Activated CD4-positive, alpha-beta T cell treated with anti-CD3 and anti-CD28 coated beads for 36 hours (primary cell): ENCODE measurements around the gene THSD4. TPM values are rescaled to one million over a fixed set of nuclear protein-coding genes. Genes with fewer than 3 reads are reported as not detected.

Experiments
- ATAC-seq: fragments of 200-7000 bp; cut with Tn5 transposase; one replicate; pipeline ENCODE4 v1.10.0; 2021; ENCODE audit warnings: mild to moderate bottlenecking, moderate library complexity
- CTCF ChIA-PET: fragments of 350-600 bp; sonication (Branson Sonifier 250); formaldehyde crosslinking; loops from one replicate; lab custom pipeline; 2021; ENCODE audit warnings: antibody characterized with exemption; lab: Charles Lee
- POLR2A ChIA-PET: fragments of 350-600 bp; sonication (Branson Sonifier 250); formaldehyde crosslinking; loops from one replicate; lab custom pipeline; 2021; ENCODE audit warnings: antibody characterized with exemption, inconsistent platforms; lab: Charles Lee
- DNase-seq: peaks from one replicate; pipeline ENCODE4 v3.0.0-alpha.2; 2020
- H3K27ac Mint-ChIP-seq: one replicate; pipeline ENCODE4 v1.8.0; 2021; ENCODE audit warnings: mixed read lengths
- H3K27me3 Mint-ChIP-seq: one replicate; pipeline ENCODE4 v1.8.0; 2021; ENCODE audit warnings: mixed read lengths
- H3K36me3 Mint-ChIP-seq: one replicate; pipeline ENCODE4 v1.8.0; 2021; ENCODE audit warnings: low read depth, mixed read lengths
- H3K4me1 Mint-ChIP-seq: one replicate; pipeline ENCODE4 v1.8.0; 2021; ENCODE audit warnings: mixed read lengths
- H3K4me3 Mint-ChIP-seq: one replicate; pipeline ENCODE4 v1.8.0; 2021; ENCODE audit warnings: mild to moderate bottlenecking, moderate library complexity, mixed read lengths
- H3K9me3 Mint-ChIP-seq: one replicate; pipeline ENCODE4 v1.8.0; 2021; ENCODE audit warnings: low read depth, mixed read lengths
- intact Hi-C, 2 experiments: fragments of 100-400 bp; cut with DNase I in 1 of 2; cut with micrococcal nuclease in 1 of 2; formaldehyde crosslinking; loops; one replicate each; pipeline versions ENCODE4 v1.14.2 to v1.15.1; 2022 to 2024; cut with DNase I, micrococcal nuclease
- total RNA-seq, 2 experiments: library from RNA; stranded (reverse); gene quantifications; one replicate each; pipeline ENCODE4 v1.2.3, GENCODE V29; 2021

The THSD4 gene
- total RNA-seq, 2 experiments from 2014 or later = not detected

DNA sequence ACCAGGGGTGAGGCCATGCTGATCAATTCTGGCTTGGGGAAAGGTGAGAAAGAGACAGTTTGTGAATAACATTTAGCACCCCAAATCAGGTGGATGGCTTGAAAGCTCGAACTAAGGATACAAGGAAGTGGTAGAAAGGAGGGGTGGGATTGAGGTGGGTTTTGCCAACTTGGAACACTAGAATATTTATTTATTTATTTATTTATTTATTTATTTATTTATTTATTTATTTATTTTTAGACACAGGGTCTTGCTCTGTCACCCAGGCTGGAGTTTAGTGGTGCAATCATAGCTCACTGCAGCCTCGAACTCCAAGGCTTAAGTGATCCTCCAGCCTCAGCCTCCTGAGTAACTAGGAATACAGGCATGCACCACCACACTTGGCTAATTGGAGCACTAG is 31.0 kb upstream of the THSD4 start:
- Mint-ChIP-seq H3K9me3 (no peaks in the 10 kb centered on the region), H3K4me3 (no peak overlapping the region), H3K27me3 (peaks cover 29% of the 10 kb centered on the region), H3K4me1 (no peaks in the 10 kb centered on the region), H3K27ac (no peak overlapping the region), H3K36me3 (no peaks in the 10 kb centered on the region)
- POLR2A ChIA-PET = no interaction called here
- ATAC-seq (no peak), DNase-seq (no peak)
- CTCF ChIA-PET = no interaction called here
- intact Hi-C loops = no loop called here

DNA sequence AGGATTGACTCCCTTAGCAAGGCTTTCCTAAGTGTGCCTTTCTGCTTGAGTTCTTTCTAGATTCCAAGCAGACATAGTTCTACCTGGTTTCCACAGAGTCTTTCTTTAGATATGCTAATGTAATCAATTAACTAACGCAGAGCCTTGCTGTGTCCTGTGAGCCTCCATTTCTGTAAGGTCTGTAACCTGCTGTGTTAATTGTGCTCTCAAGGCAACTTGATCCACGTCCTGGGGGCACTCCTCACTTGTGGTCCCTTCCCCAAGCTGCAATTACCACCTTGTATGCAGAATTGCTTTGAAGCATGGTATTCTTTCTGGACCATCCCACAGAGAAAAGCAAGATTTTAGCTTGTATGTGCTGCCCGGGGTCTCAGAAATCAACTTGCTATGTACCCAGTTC is 29.5 kb upstream of the THSD4 start:
- POLR2A ChIA-PET = no interaction called here
- H3K27me3 Mint-ChIP-seq = peaks cover 32% of the 10 kb centered on the region
- DNase-seq (no peak), ATAC-seq (no peak)
- no peak overlapping the region for H3K4me3 Mint-ChIP-seq
- CTCF ChIA-PET = no interaction called here
- H3K4me1 Mint-ChIP-seq = no peaks in the 10 kb centered on the region
- intact Hi-C loops = no loop called here
- H3K36me3 Mint-ChIP-seq = no peaks in the 10 kb centered on the region
- H3K27ac Mint-ChIP-seq = no peak overlapping the region
- H3K9me3 Mint-ChIP-seq = no peaks in the 10 kb centered on the region

GRCh38 chr15:71088155-71088554 is 27.1 kb upstream of the THSD4 start:
- peaks cover 23% of the 10 kb centered on the region for H3K27me3 Mint-ChIP-seq
- DNase-seq (no peak), ATAC-seq (no peak)
- H3K4me1 Mint-ChIP-seq = no peaks in the 10 kb centered on the region
- H3K27ac Mint-ChIP-seq = no peak overlapping the region
- no peaks in the 10 kb centered on the region for H3K36me3 Mint-ChIP-seq
- H3K4me3 Mint-ChIP-seq = no peak overlapping the region
- no peaks in the 10 kb centered on the region for H3K9me3 Mint-ChIP-seq
- intact Hi-C loops = no loop called here
- ChIA-PET POLR2A (no interaction called here), CTCF (no interaction called here)

DNA sequence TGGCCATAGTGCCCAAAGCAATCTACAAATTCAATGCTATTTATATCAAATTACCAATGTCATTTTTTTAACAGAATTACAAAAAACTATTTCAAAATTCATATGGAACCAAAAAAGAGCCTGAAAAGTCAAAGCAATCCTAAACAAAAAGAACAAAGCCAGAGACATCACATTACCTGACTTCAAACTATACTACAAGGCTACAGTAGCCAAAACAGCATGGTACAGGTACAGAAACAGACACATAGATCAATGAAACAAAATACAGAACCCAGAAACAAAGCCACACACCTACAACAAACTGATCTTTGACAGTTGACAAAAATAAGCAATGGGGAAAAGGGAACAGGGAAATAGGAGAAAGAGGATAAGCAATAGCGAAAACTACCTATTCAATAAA is 26.6 kb upstream of the THSD4 start:
- Mint-ChIP-seq H3K9me3 (no peaks in the 10 kb centered on the region), H3K36me3 (no peaks in the 10 kb centered on the region), H3K4me3 (no peak overlapping the region), H3K27ac (no peak overlapping the region), H3K4me1 (no peaks in the 10 kb centered on the region), H3K27me3 (peaks cover 23% of the 10 kb centered on the region)
- ChIA-PET CTCF (no interaction called here), POLR2A (no interaction called here)
- intact Hi-C loops = no loop called here
- ATAC-seq (no peak), DNase-seq (no peak)

DNA sequence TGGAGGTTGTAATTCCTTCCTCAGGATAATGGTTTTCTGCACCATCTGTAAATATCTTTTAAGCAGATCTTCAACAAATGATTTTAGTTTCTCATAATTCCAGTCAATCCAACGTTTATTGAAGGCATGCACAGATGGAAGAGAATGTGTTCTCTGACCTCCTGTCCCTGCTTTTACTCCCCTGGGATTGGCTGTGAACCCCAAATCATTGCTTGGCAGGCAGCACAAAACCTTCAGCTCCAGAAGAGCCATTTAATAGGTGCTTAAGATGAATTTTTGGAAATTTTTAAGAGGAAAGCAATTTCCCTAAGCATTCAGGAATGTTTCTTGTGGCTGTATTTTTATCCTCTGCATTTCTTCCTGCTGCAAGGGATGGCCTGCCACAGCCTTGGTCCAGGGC is 25.5 kb upstream of the THSD4 start:
- ChIA-PET CTCF (no interaction called here), POLR2A (no interaction called here)
- intact Hi-C loops = no loop called here
- Mint-ChIP-seq H3K4me3 (no peak overlapping the region), H3K9me3 (no peaks in the 10 kb centered on the region), H3K4me1 (no peaks in the 10 kb centered on the region), H3K27ac (no peak overlapping the region), H3K36me3 (no peaks in the 10 kb centered on the region), H3K27me3 (peaks cover 19% of the 10 kb centered on the region)
- ATAC-seq = no peak
- no peak for DNase-seq

GRCh38 chr15:71091601-71092000 is 23.7 kb upstream of the THSD4 start:
- POLR2A ChIA-PET = interaction anchor here (0.6 kb wide), 1 partner anchor 1184 kb away, joined by 6 read pairs; no protein-coding TSS in a partner anchor
- DNase-seq (no peak), ATAC-seq (no peak)
- Mint-ChIP-seq H3K4me3 (no peak overlapping the region), H3K27ac (no peak overlapping the region), H3K27me3 (peaks cover 15% of the 10 kb centered on the region), H3K36me3 (no peaks in the 10 kb centered on the region), H3K9me3 (peaks cover 3% of the 10 kb centered on the region), H3K4me1 (no peaks in the 10 kb centered on the region)
- intact Hi-C loops = no loop called here
- CTCF ChIA-PET = no interaction called here

GRCh38 chr15:71092056-71092600 is 23.1 kb upstream of the THSD4 start:
- peaks cover 13% of the 10 kb centered on the region for H3K27me3 Mint-ChIP-seq
- no peak overlapping the region for H3K4me3 Mint-ChIP-seq
- H3K36me3 Mint-ChIP-seq = no peaks in the 10 kb centered on the region
- ChIA-PET CTCF (no interaction called here), POLR2A (interaction anchor here (0.6 kb wide), 1 partner anchor 1185 kb away, joined by 6 read pairs; no protein-coding TSS in a partner anchor)
- no peak for DNase-seq
- ATAC-seq = no peak
- no peak overlapping the region for H3K27ac Mint-ChIP-seq
- no peaks in the 10 kb centered on the region for H3K4me1 Mint-ChIP-seq
- peaks cover 3% of the 10 kb centered on the region for H3K9me3 Mint-ChIP-seq
- intact Hi-C loops = no loop called here

GRCh38 chr15:71093054-71094024 is 21.9 kb upstream of the THSD4 start:
- no peak for ATAC-seq
- Mint-ChIP-seq H3K4me3 (no peak overlapping the region), H3K4me1 (no peaks in the 10 kb centered on the region), H3K36me3 (no peaks in the 10 kb centered on the region), H3K9me3 (peaks cover 3% of the 10 kb centered on the region), H3K27ac (no peak overlapping the region), H3K27me3 (peaks cover 15% of the 10 kb centered on the region)
- ChIA-PET POLR2A (no interaction called here), CTCF (no interaction called here)
- intact Hi-C loops = no loop called here
- no peak for DNase-seq

DNA sequence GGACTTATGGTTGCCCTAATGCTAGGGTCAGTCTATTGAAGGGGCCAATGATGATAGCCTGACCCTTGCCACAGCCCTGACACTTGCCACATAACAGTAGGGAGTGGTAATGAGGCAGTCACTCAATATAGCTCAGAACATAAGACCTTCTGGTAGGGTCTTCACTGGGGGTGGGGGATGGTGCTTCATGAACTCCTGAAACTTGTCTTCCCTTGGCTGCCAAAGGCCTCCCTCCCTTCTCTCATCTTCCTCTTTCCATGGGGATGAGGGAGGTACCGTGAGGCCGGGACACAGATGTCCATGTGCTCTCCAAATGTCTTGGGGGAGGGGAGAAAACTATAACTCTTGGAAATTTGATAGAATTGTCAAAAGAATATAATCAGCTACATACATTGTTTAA is 21.1 kb upstream of the THSD4 start:
- DNase-seq = no peak

GRCh38 chr15:71096676-71097075 is 18.6 kb upstream of the THSD4 start:
- Mint-ChIP-seq H3K4me1 (no peaks in the 10 kb centered on the region), H3K4me3 (no peak overlapping the region), H3K27me3 (peaks cover 8% of the 10 kb centered on the region), H3K27ac (no peak overlapping the region), H3K36me3 (no peaks in the 10 kb centered on the region), H3K9me3 (peaks cover 3% of the 10 kb centered on the region)
- ATAC-seq (no peak), DNase-seq (no peak)
- ChIA-PET CTCF (no interaction called here), POLR2A (no interaction called here)
- intact Hi-C loops = no loop called here

More for the DNA sequence above, 21.1 kb upstream of the THSD4 start:
- Mint-ChIP-seq H3K27ac (no peak overlapping the region), H3K36me3 (no peaks in the 10 kb centered on the region), H3K4me3 (no peak overlapping the region), H3K9me3 (peaks cover 3% of the 10 kb centered on the region), H3K4me1 (no peaks in the 10 kb centered on the region), H3K27me3 (peaks cover 11% of the 10 kb centered on the region)
- intact Hi-C loops = no loop called here
- no peak for ATAC-seq
- CTCF ChIA-PET = no interaction called here
- POLR2A ChIA-PET = no interaction called here

DNA sequence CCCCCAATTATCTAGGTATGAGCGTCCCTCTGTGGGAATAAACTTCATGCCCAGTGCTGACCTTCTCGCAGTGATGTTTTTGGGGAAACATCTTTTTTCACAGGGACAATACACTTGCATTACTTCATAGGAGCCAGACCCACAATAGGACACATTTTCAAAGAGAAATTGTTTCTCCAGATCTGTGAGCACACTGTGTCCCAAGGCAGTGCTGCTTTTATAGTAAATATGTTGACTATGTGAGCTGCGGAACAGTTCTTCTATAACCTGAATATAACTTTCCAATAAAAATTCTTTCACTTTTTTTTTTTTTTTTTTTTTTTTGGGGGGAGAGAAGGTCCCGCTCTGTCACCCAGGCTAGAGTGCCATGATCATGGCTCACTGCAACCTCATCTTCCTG is 17.4 kb upstream of the THSD4 start:
- POLR2A ChIA-PET = no interaction called here

GRCh38 chr15:71098920-71099319 is 16.4 kb upstream of the THSD4 start:
- intact Hi-C loops = no loop called here
- ChIA-PET CTCF (no interaction called here), POLR2A (no interaction called here)
- ATAC-seq = no peak
- Mint-ChIP-seq H3K4me1 (no peaks in the 10 kb centered on the region), H3K27ac (no peak overlapping the region), H3K36me3 (no peaks in the 10 kb centered on the region), H3K4me3 (no peak overlapping the region), H3K27me3 (peaks cover 6% of the 10 kb centered on the region), H3K9me3 (peaks cover 3% of the 10 kb centered on the region)
- no peak for DNase-seq

More for the DNA sequence above, 17.4 kb upstream of the THSD4 start:
- Mint-ChIP-seq H3K4me3 (no peak overlapping the region), H3K27me3 (peaks cover 6% of the 10 kb centered on the region), H3K36me3 (no peaks in the 10 kb centered on the region), H3K9me3 (peaks cover 3% of the 10 kb centered on the region), H3K27ac (no peak overlapping the region), H3K4me1 (no peaks in the 10 kb centered on the region)
- no peak for ATAC-seq
- CTCF ChIA-PET = no interaction called here
- intact Hi-C loops = no loop called here
- no peak for DNase-seq
